Measurements from ENCODE around the gene LY86. TPM values are rescaled to one million over a fixed set of nuclear protein-coding genes. Genes with fewer than 3 reads are reported as not detected.
"Not testable (repeated sequence)": the region's sequence is repeated elsewhere in the genome, so short reads cannot be mapped to it uniquely, and the experiment has no call there.

The LY86 gene
- total RNA-seq, 1 experiment from 2014 or later: not detected

- no TSS peak for BruUV-seq (replicated peaks)
- H3K27ac Mint-ChIP-seq (ENCODE audit: unreplicated experiment): no peak overlapping the region
- no peak for TF ChIP-seq CTCF (IDR thresholded peaks at IDR 0.05; ENCODE audit: unreplicated experiment)
Measured at GRCh38 chr6:6663421-6664135, 75.1 kb downstream of the LY86 start.

GRCh38 chr6:6665555-6666243, 77.2 kb downstream of the LY86 start:
- intact Hi-C loops (cut with micrococcal nuclease; ENCODE audit: unreplicated experiment): no loop called here
- H3K4me3 Mint-ChIP-seq (ENCODE audit: low read depth, unreplicated experiment): no peak overlapping the region
- TF ChIP-seq CTCF (IDR thresholded peaks at IDR 0.05; ENCODE audit: unreplicated experiment): no peak
- BruUV-seq (replicated peaks): no TSS peak
- H3K36me3 Mint-ChIP-seq (ENCODE audit: insufficient read depth, unreplicated experiment): no peaks in the 10 kb centered on the region
- DNase-seq: no peak
- H3K27me3 Mint-ChIP-seq (ENCODE audit: unreplicated experiment): peaks cover 28% of the 10 kb centered on the region
- no peak overlapping the region for H3K27ac Mint-ChIP-seq (ENCODE audit: unreplicated experiment)
- CTCF ChIA-PET: no interaction called here
- no peaks in the 10 kb centered on the region for H3K9me3 Mint-ChIP-seq (ENCODE audit: low read depth, unreplicated experiment)
- H3K4me1 Mint-ChIP-seq (ENCODE audit: low read depth, unreplicated experiment): peaks cover 8% of the 10 kb centered on the region

More at GRCh38 chr6:6663421-6664135, 75.1 kb downstream of the LY86 start:
- no peak overlapping the region for H3K4me3 Mint-ChIP-seq (ENCODE audit: low read depth, unreplicated experiment)
- intact Hi-C loops (cut with micrococcal nuclease; ENCODE audit: unreplicated experiment): no loop called here
- no peaks in the 10 kb centered on the region for H3K36me3 Mint-ChIP-seq (ENCODE audit: insufficient read depth, unreplicated experiment)
- CTCF ChIA-PET: no interaction called here
- H3K27me3 Mint-ChIP-seq (ENCODE audit: unreplicated experiment): peaks cover 14% of the 10 kb centered on the region
- H3K9me3 Mint-ChIP-seq (ENCODE audit: low read depth, unreplicated experiment): no peaks in the 10 kb centered on the region
- peaks cover 8% of the 10 kb centered on the region for H3K4me1 Mint-ChIP-seq (ENCODE audit: low read depth, unreplicated experiment)
- no peak for DNase-seq

GRCh38 chr6:6670150-6670549, 81.6 kb downstream of the LY86 start:
- intact Hi-C loops (cut with micrococcal nuclease; ENCODE audit: unreplicated experiment); H3K4me1 Mint-ChIP-seq (ENCODE audit: low read depth, unreplicated experiment); DNase-seq; H3K36me3 Mint-ChIP-seq (ENCODE audit: insufficient read depth, unreplicated experiment); H3K27ac Mint-ChIP-seq (ENCODE audit: unreplicated experiment); CTCF ChIA-PET; BruUV-seq (replicated peaks); H3K9me3 Mint-ChIP-seq (ENCODE audit: low read depth, unreplicated experiment); H3K4me3 Mint-ChIP-seq (ENCODE audit: low read depth, unreplicated experiment): not testable (repeated sequence)
- peaks cover 34% of the 10 kb centered on the region for H3K27me3 Mint-ChIP-seq (ENCODE audit: unreplicated experiment)

- H3K9me3 Mint-ChIP-seq (ENCODE audit: low read depth, unreplicated experiment): no peaks in the 10 kb centered on the region
- DNase-seq: no peak
- no peak overlapping the region for H3K4me3 Mint-ChIP-seq (ENCODE audit: low read depth, unreplicated experiment)
- peaks cover 20% of the 10 kb centered on the region for H3K4me1 Mint-ChIP-seq (ENCODE audit: low read depth, unreplicated experiment)
- peaks cover 22% of the 10 kb centered on the region for H3K27me3 Mint-ChIP-seq (ENCODE audit: unreplicated experiment)
- intact Hi-C loops (cut with micrococcal nuclease; ENCODE audit: unreplicated experiment): loop anchor here (5.0 kb wide), 1 partner anchor 567 kb away; no protein-coding TSS in a partner anchor
- H3K36me3 Mint-ChIP-seq (ENCODE audit: insufficient read depth, unreplicated experiment): peaks cover 3% of the 10 kb centered on the region
- no TSS peak for BruUV-seq (replicated peaks)
- TF ChIP-seq CTCF (IDR thresholded peaks at IDR 0.05; ENCODE audit: unreplicated experiment): no peak
- CTCF ChIA-PET: no interaction called here
- no peak overlapping the region for H3K27ac Mint-ChIP-seq (ENCODE audit: unreplicated experiment)
Measured at GRCh38 chr6:6674872-6675271, 86.4 kb downstream of the LY86 start.

All from Calu3 (cell line).